Panc1 (cell line): ENCODE measurements around the gene MMP14.

Source experiments
- POLR2AphosphoS5 ChIP-seq: IDR thresholded peaks from 2 replicates; pipeline ENCODE4 v1.6.1; 2012; ENCODE audit warnings: mild to moderate bottlenecking, low read depth, low read length, moderate library complexity
- TF ChIP-seq, protein P1 (sequence below): fragments of 450-650 bp; IDR thresholded peaks from 2 replicates; pipeline ENCODE4 v1.5.1; 2017; ENCODE audit warnings: mild to moderate bottlenecking
- TF ChIP-seq, protein P2 (sequence below), 2 experiments: IDR thresholded peaks; 2 replicates each; pipeline ENCODE4 v1.6.1; 2011 to 2012; ENCODE audit warnings: low read depth in 2 of 2, control low read depth in 1 of 2, low read length in 1 of 2, mild to moderate bottlenecking in 1 of 2, moderate library complexity in 1 of 2; ENCODE audit not compliant: insufficient read depth in 1 of 2

DNA sequence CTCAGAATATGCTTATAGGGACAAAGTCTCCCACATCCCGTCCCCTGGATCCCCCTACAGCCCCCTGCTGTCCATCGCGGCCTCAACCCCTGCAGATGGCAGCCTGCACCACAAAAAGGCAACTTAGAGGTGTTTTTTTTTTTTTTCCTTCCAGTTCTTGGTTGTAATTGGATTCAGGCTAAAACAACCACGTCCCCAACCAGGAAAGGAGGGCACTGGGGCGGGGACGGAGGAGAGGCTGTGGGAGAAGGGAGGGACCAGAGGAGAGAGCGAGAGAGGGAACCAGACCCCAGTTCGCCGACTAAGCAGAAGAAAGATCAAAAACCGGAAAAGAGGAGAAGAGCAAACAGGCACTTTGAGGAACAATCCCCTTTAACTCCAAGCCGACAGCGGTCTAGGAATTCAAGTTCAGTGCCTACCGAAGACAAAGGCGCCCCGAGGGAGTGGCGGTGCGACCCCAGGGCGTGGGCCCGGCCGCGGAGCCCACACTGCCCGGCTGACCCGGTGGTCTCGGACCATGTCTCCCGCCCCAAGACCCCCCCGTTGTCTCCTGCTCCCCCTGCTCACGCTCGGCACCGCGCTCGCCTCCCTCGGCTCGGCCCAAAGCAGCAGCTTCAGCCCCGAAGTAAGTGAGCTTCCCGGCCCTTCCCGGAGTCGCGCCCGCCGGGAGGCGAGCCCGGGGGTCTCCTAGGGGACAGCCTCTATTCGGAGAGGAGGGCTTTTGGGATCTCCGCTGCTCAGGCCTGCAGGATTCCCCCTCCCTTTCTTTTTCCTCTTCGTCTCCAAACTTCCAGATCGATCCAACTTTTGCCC is at the start of gene MMP14:
- TF ChIP-seq, protein P1, sequence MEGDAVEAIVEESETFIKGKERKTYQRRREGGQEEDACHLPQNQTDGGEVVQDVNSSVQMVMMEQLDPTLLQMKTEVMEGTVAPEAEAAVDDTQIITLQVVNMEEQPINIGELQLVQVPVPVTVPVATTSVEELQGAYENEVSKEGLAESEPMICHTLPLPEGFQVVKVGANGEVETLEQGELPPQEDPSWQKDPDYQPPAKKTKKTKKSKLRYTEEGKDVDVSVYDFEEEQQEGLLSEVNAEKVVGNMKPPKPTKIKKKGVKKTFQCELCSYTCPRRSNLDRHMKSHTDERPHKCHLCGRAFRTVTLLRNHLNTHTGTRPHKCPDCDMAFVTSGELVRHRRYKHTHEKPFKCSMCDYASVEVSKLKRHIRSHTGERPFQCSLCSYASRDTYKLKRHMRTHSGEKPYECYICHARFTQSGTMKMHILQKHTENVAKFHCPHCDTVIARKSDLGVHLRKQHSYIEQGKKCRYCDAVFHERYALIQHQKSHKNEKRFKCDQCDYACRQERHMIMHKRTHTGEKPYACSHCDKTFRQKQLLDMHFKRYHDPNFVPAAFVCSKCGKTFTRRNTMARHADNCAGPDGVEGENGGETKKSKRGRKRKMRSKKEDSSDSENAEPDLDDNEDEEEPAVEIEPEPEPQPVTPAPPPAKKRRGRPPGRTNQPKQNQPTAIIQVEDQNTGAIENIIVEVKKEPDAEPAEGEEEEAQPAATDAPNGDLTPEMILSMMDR: no peak
- TF ChIP-seq, protein P2, sequence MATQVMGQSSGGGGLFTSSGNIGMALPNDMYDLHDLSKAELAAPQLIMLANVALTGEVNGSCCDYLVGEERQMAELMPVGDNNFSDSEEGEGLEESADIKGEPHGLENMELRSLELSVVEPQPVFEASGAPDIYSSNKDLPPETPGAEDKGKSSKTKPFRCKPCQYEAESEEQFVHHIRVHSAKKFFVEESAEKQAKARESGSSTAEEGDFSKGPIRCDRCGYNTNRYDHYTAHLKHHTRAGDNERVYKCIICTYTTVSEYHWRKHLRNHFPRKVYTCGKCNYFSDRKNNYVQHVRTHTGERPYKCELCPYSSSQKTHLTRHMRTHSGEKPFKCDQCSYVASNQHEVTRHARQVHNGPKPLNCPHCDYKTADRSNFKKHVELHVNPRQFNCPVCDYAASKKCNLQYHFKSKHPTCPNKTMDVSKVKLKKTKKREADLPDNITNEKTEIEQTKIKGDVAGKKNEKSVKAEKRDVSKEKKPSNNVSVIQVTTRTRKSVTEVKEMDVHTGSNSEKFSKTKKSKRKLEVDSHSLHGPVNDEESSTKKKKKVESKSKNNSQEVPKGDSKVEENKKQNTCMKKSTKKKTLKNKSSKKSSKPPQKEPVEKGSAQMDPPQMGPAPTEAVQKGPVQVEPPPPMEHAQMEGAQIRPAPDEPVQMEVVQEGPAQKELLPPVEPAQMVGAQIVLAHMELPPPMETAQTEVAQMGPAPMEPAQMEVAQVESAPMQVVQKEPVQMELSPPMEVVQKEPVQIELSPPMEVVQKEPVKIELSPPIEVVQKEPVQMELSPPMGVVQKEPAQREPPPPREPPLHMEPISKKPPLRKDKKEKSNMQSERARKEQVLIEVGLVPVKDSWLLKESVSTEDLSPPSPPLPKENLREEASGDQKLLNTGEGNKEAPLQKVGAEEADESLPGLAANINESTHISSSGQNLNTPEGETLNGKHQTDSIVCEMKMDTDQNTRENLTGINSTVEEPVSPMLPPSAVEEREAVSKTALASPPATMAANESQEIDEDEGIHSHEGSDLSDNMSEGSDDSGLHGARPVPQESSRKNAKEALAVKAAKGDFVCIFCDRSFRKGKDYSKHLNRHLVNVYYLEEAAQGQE (IDR thresholded peaks at IDR 0.05; ENCODE audit: insufficient read depth in 1 of 2, low read depth in 2 of 2, low read length in 1 of 2): no peak
- no peak for TF ChIP-seq POLR2AphosphoS5
